ENCODE measurements around the gene FGF18. TPM values are rescaled to one million over a fixed set of nuclear protein-coding genes. Genes with fewer than 3 reads are reported as not detected.
A peak's percentile ranks its signal among the peaks of the same experiment; 100 is the strongest.
"Not testable (repeated sequence)": the region's sequence is repeated elsewhere in the genome, so short reads cannot be mapped to it uniquely, and the experiment has no call there.

Gene FGF18
- total RNA-seq, 1 donor from 2014 or later: 0.13 TPM

- no peak for DNase-seq (ENCODE audit: low spot score)
- no peak for TF ChIP-seq CTCF (IDR thresholded peaks at IDR 0.05; ENCODE audit: unreplicated experiment)
- peaks cover 26% of the 10 kb centered on the region for H3K4me1 Mint-ChIP-seq (ENCODE audit: unreplicated experiment)
Measured at GRCh38 chr5:171388816-171389168, 30.7 kb upstream of the FGF18 start.

GRCh38 chr5:171390883-171391677 lies 28.4 kb upstream of the FGF18 start:
- H3K27ac Mint-ChIP-seq (ENCODE audit: unreplicated experiment): peak overlapping the region; percentile 20
- no peak for TF ChIP-seq CTCF (IDR thresholded peaks at IDR 0.05; ENCODE audit: unreplicated experiment)
- H3K27me3 Mint-ChIP-seq (ENCODE audit: unreplicated experiment): peaks cover 11% of the 10 kb centered on the region
- no peaks in the 10 kb centered on the region for H3K9me3 Mint-ChIP-seq (ENCODE audit: unreplicated experiment)
- H3K4me1 Mint-ChIP-seq (ENCODE audit: unreplicated experiment): peaks cover 26% of the 10 kb centered on the region
- no peak for DNase-seq (ENCODE audit: low spot score)
- H3K4me3 Mint-ChIP-seq (ENCODE audit: unreplicated experiment): peak overlapping the region; percentile 12
- peaks cover 25% of the 10 kb centered on the region for H3K36me3 Mint-ChIP-seq (ENCODE audit: low read depth, unreplicated experiment)

More at GRCh38 chr5:171388816-171389168, 30.7 kb upstream of the FGF18 start:
- peak overlapping the region; percentile 98 for H3K27ac Mint-ChIP-seq (ENCODE audit: unreplicated experiment)
- peaks cover 22% of the 10 kb centered on the region for H3K36me3 Mint-ChIP-seq (ENCODE audit: low read depth, unreplicated experiment)
- H3K4me3 Mint-ChIP-seq (ENCODE audit: unreplicated experiment): peak overlapping the region; percentile 98
- H3K27me3 Mint-ChIP-seq (ENCODE audit: unreplicated experiment): peaks cover 11% of the 10 kb centered on the region
- no peaks in the 10 kb centered on the region for H3K9me3 Mint-ChIP-seq (ENCODE audit: unreplicated experiment)

- Mint-ChIP-seq H3K27me3 (ENCODE audit: unreplicated experiment) (peaks cover 7% of the 10 kb centered on the region), H3K4me1 (ENCODE audit: unreplicated experiment) (peaks cover 25% of the 10 kb centered on the region), H3K27ac (ENCODE audit: unreplicated experiment) (no peak overlapping the region), H3K36me3 (ENCODE audit: low read depth, unreplicated experiment) (peaks cover 28% of the 10 kb centered on the region), H3K4me3 (ENCODE audit: unreplicated experiment) (no peak overlapping the region), H3K9me3 (ENCODE audit: unreplicated experiment) (no peaks in the 10 kb centered on the region)
- DNase-seq (ENCODE audit: low spot score): no peak
- TF ChIP-seq CTCF (IDR thresholded peaks at IDR 0.05; ENCODE audit: unreplicated experiment): no peak
Measured at GRCh38 chr5:171391996-171392577, 27.4 kb upstream of the FGF18 start.

GRCh38 chr5:171392585-171393159 lies 26.8 kb upstream of the FGF18 start:
- no peak for TF ChIP-seq CTCF (IDR thresholded peaks at IDR 0.05; ENCODE audit: unreplicated experiment)
- H3K4me1 Mint-ChIP-seq (ENCODE audit: unreplicated experiment): peaks cover 23% of the 10 kb centered on the region
- no peak overlapping the region for H3K27ac Mint-ChIP-seq (ENCODE audit: unreplicated experiment)
- no peaks in the 10 kb centered on the region for H3K9me3 Mint-ChIP-seq (ENCODE audit: unreplicated experiment)
- no peak overlapping the region for H3K4me3 Mint-ChIP-seq (ENCODE audit: unreplicated experiment)
- peaks cover 1% of the 10 kb centered on the region for H3K27me3 Mint-ChIP-seq (ENCODE audit: unreplicated experiment)
- peaks cover 33% of the 10 kb centered on the region for H3K36me3 Mint-ChIP-seq (ENCODE audit: low read depth, unreplicated experiment)
- no peak for DNase-seq (ENCODE audit: low spot score)

GRCh38 chr5:171395042-171395441 lies 24.4 kb upstream of the FGF18 start:
- DNase-seq (ENCODE audit: low spot score): no peak
- Mint-ChIP-seq H3K4me3 (ENCODE audit: unreplicated experiment) (no peak overlapping the region), H3K4me1 (ENCODE audit: unreplicated experiment) (peaks cover 11% of the 10 kb centered on the region), H3K36me3 (ENCODE audit: low read depth, unreplicated experiment) (peaks cover 48% of the 10 kb centered on the region), H3K27me3 (ENCODE audit: unreplicated experiment) (no peaks in the 10 kb centered on the region), H3K27ac (ENCODE audit: unreplicated experiment) (no peak overlapping the region), H3K9me3 (ENCODE audit: unreplicated experiment) (no peaks in the 10 kb centered on the region)
- TF ChIP-seq CTCF (IDR thresholded peaks at IDR 0.05; ENCODE audit: unreplicated experiment): no peak

GRCh38 chr5:171396583-171396982 lies 22.9 kb upstream of the FGF18 start:
- H3K27ac Mint-ChIP-seq (ENCODE audit: unreplicated experiment); H3K4me3 Mint-ChIP-seq (ENCODE audit: unreplicated experiment); H3K9me3 Mint-ChIP-seq (ENCODE audit: unreplicated experiment); H3K4me1 Mint-ChIP-seq (ENCODE audit: unreplicated experiment); DNase-seq (ENCODE audit: low spot score); H3K27me3 Mint-ChIP-seq (ENCODE audit: unreplicated experiment): not testable (repeated sequence)
- H3K36me3 Mint-ChIP-seq (ENCODE audit: low read depth, unreplicated experiment): peaks cover 54% of the 10 kb centered on the region

Data from endothelial cell (in vitro differentiated cells).